CD4-positive, alpha-beta T cell treated with Interleukin-12 subunit alpha and Interleukin-12 subunit beta, for 1 hour (primary cell): ENCODE data around the gene ITPK1.
A peak's percentile ranks its signal among the peaks of the same experiment; 100 is the strongest.

ENCODE experiments used
- DNase-seq: peaks from one replicate; pipeline ENCODE4 v3.0.0-alpha.2; 2020

ITPK1 gene

GRCh38 chr14:93103392-93104080 lies 12.2 kb downstream of the ITPK1 start:
- DNase-seq = peak; percentile 75

GRCh38 chr14:93102141-93102540 lies 13.6 kb downstream of the ITPK1 start:
- DNase-seq = no peak

GRCh38 chr14:93101181-93101580 lies 14.5 kb downstream of the ITPK1 start:
- DNase-seq = no peak

- no peak for DNase-seq
These were observed 15.2 kb downstream of the ITPK1 start for GRCh38 chr14:93100570-93100969.

- no peak for DNase-seq
These were observed 15.6 kb downstream of the ITPK1 start for GRCh38 chr14:93100100-93100499.

GRCh38 chr14:93099643-93100042 lies 16.1 kb downstream of the ITPK1 start:
- DNase-seq = no peak

GRCh38 chr14:93099196-93099595 lies 16.5 kb downstream of the ITPK1 start:
- no peak for DNase-seq

- DNase-seq = no peak
These were observed 18.9 kb downstream of the ITPK1 start for GRCh38 chr14:93096691-93097322.

GRCh38 chr14:93095742-93096510 lies 19.8 kb downstream of the ITPK1 start:
- DNase-seq = no peak

GRCh38 chr14:93094121-93094918 lies 21.4 kb downstream of the ITPK1 start:
- no peak for DNase-seq

GRCh38 chr14:93092606-93093556 lies 22.8 kb downstream of the ITPK1 start:
- no peak for DNase-seq

GRCh38 chr14:93091666-93092065 lies 24.1 kb downstream of the ITPK1 start:
- no peak for DNase-seq

- no peak for DNase-seq
These were observed 24.7 kb downstream of the ITPK1 start for GRCh38 chr14:93090826-93091555.

GRCh38 chr14:93089521-93090269 lies 26.0 kb downstream of the ITPK1 start:
- no peak for DNase-seq

- no peak for DNase-seq
These were observed 29.2 kb downstream of the ITPK1 start for GRCh38 chr14:93086441-93087055.

GRCh38 chr14:93085911-93086310 lies 29.8 kb downstream of the ITPK1 start:
- DNase-seq = no peak

GRCh38 chr14:93084866-93085857 lies 30.6 kb downstream of the ITPK1 start:
- no peak for DNase-seq

GRCh38 chr14:93084402-93084801 lies 31.3 kb downstream of the ITPK1 start:
- DNase-seq = no peak

GRCh38 chr14:93083917-93084316 lies 31.8 kb downstream of the ITPK1 start:
- no peak for DNase-seq
